ENCODE measurements around the gene TPK1. TPM values are rescaled to one million over a fixed set of nuclear protein-coding genes. Genes with fewer than 3 reads are reported as not detected.

The TPK1 gene
- total RNA-seq, 6 donors from 2014 or later, result 4.2 to 12.3 (median 9.1) TPM

DNA sequence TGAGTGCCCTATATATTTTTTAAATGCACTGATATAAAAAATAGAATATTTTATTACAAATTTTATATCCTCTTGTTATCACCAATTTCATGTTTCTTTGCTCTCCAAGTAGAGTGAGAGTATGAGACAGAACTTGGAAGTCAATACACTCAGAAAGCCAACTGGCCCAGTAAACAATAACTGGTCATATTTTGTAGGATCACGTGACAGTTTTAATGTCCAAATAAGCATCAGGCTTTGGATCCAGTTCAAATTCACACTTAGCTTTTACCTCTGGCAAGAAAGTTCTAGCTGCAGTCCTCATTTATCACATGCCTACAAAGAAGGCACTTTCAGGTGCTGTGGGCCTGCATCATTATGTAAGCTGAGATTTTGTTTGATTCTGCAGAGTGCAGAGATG, 21.6 kb upstream of the TPK1 start:
- H3K4me3 ChIP-seq, result no peak overlapping the region

GRCh38 chr7:144854839-144855424, 19.1 kb upstream of the TPK1 start:
- Histone ChIP-seq H3K4me3 (no peak overlapping the region), H3K4me1 (no peaks in the 10 kb centered on the region), H3K27me3 (no peaks in the 10 kb centered on the region), H3K36me3 (no peaks in the 10 kb centered on the region), H3K9me3 (no peaks in the 10 kb centered on the region), H3K27ac (no peak overlapping the region)
- TF ChIP-seq EP300 (IDR thresholded peaks at IDR 0.05) (no peak), POLR2A (IDR thresholded peaks at IDR 0.05) (no peak), POLR2AphosphoS5 (IDR thresholded peaks at IDR 0.05) (no peak)
- TF ChIP-seq, protein P1, sequence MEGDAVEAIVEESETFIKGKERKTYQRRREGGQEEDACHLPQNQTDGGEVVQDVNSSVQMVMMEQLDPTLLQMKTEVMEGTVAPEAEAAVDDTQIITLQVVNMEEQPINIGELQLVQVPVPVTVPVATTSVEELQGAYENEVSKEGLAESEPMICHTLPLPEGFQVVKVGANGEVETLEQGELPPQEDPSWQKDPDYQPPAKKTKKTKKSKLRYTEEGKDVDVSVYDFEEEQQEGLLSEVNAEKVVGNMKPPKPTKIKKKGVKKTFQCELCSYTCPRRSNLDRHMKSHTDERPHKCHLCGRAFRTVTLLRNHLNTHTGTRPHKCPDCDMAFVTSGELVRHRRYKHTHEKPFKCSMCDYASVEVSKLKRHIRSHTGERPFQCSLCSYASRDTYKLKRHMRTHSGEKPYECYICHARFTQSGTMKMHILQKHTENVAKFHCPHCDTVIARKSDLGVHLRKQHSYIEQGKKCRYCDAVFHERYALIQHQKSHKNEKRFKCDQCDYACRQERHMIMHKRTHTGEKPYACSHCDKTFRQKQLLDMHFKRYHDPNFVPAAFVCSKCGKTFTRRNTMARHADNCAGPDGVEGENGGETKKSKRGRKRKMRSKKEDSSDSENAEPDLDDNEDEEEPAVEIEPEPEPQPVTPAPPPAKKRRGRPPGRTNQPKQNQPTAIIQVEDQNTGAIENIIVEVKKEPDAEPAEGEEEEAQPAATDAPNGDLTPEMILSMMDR (IDR thresholded peaks at IDR 0.05), result peak in 5 of 6 experiments; percentile 6 to 38 (median 34)
- ATAC-seq (ENCODE audit: low FRiP score in 2 of 2) (peak in 1 of 2 donors; percentile 46), DNase-seq (no peak)
- 52 to 60% methylated on average over 3 of the region's 3 CpGs for WGBS, 2 donors

More for the DNA sequence above, 21.6 kb upstream of the TPK1 start:
- DNase-seq (no peak), ATAC-seq (ENCODE audit: low FRiP score in 2 of 2) (no peak)
- TF ChIP-seq POLR2AphosphoS5 (IDR thresholded peaks at IDR 0.05) (no peak), EP300 (IDR thresholded peaks at IDR 0.05) (no peak), POLR2A (IDR thresholded peaks at IDR 0.05) (no peak)
- TF ChIP-seq, protein P1 (IDR thresholded peaks at IDR 0.05), result no peak
- H3K4me1 ChIP-seq, result no peaks in the 10 kb centered on the region
- 55 to 66% methylated on average over 1 of the region's 1 CpG for WGBS, 2 donors
- no peak overlapping the region for H3K27ac ChIP-seq
- no peaks in the 10 kb centered on the region for H3K9me3 ChIP-seq
- no peaks in the 10 kb centered on the region for H3K36me3 ChIP-seq
- no peaks in the 10 kb centered on the region for H3K27me3 ChIP-seq

GRCh38 chr7:144853542-144853941, 17.7 kb upstream of the TPK1 start:
- Histone ChIP-seq H3K27ac (no peak overlapping the region), H3K36me3 (no peaks in the 10 kb centered on the region), H3K27me3 (no peaks in the 10 kb centered on the region), H3K4me3 (no peak overlapping the region), H3K4me1 (no peaks in the 10 kb centered on the region), H3K9me3 (no peaks in the 10 kb centered on the region)
- ATAC-seq (ENCODE audit: low FRiP score in 2 of 2), result no peak
- DNase-seq, result no peak
- TF ChIP-seq, protein P1 (IDR thresholded peaks at IDR 0.05), result no peak
- TF ChIP-seq POLR2AphosphoS5 (IDR thresholded peaks at IDR 0.05) (no peak), EP300 (IDR thresholded peaks at IDR 0.05) (no peak), POLR2A (IDR thresholded peaks at IDR 0.05) (no peak)
- 90 to 92% methylated on average over 8 of the region's 8 CpGs for WGBS, 2 donors

DNA sequence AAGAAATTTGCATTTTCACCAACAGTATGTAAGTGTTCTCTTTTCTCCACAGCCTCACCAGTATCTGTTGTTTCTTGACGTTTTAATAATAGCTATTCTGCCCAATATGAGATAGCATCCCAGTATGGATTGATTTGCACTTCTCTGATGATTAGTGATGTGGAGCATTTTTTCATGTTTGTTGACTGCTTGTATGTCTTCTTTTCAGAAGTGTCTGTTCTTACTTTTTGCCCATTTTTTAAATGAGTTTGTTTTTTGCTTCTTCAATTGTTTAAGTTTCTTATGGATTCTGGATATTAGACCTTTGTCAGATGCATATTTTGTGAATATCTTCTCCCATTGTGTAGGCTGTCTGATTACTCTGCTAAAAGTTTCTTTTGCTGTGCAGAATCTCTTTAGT, 12.2 kb upstream of the TPK1 start:
- no peak for TF ChIP-seq POLR2AphosphoS5 (IDR thresholded peaks at IDR 0.05)
- TF ChIP-seq, protein P1 (IDR thresholded peaks at IDR 0.05), result no peak
- no peak for TF ChIP-seq EP300 (IDR thresholded peaks at IDR 0.05)
- no peak for TF ChIP-seq POLR2A (IDR thresholded peaks at IDR 0.05)
- WGBS, 2 donors, result 88 to 89% methylated on average over 1 of the region's 1 CpG

GRCh38 chr7:144842377-144842851, 6.6 kb upstream of the TPK1 start:
- no peak overlapping the region for H3K4me3 ChIP-seq
- peak overlapping the region; percentile 71 to 83 (median 77) for H3K27ac ChIP-seq
- TF ChIP-seq EP300 (IDR thresholded peaks at IDR 0.05) (peak; percentile 8 to 65 (median 51)), POLR2AphosphoS5 (IDR thresholded peaks at IDR 0.05) (peak; percentile 67 to 83), POLR2A (IDR thresholded peaks at IDR 0.05) (peak in 2 of 4 donors; percentile 27 to 33)
- TF ChIP-seq, protein P1 (IDR thresholded peaks at IDR 0.05), result no peak
- ATAC-seq (ENCODE audit: low FRiP score in 2 of 2), result peak; percentile 87 to 91
- H3K27me3 ChIP-seq, result no peaks in the 10 kb centered on the region
- 10% methylated on average over 6 of the region's 6 CpGs for WGBS, 2 donors
- peaks cover 3 to 18% (median 14%) of the 10 kb centered on the region in 4 donors for H3K4me1 ChIP-seq
- H3K36me3 ChIP-seq, result no peaks in the 10 kb centered on the region
- H3K9me3 ChIP-seq, result no peaks in the 10 kb centered on the region
- DNase-seq, result peak in 1 of 2 donors; percentile 85

More for the DNA sequence above, 12.2 kb upstream of the TPK1 start:
- Histone ChIP-seq H3K4me1 (peaks cover 0 to 2% (median 0%) of the 10 kb centered on the region in 4 donors), H3K27ac (no peak overlapping the region), H3K36me3 (no peaks in the 10 kb centered on the region), H3K9me3 (no peaks in the 10 kb centered on the region), H3K4me3 (no peak overlapping the region), H3K27me3 (no peaks in the 10 kb centered on the region)
- no peak for ATAC-seq (ENCODE audit: low FRiP score in 2 of 2)
- DNase-seq, result no peak

All from upper lobe of left lung (tissue), 6 donors.